Aorta (tissue), 5 donors: ENCODE results near the gene ATP5PO. TPM values are rescaled to one million over a fixed set of nuclear protein-coding genes. Genes with fewer than 3 reads are reported as not detected.
"Not testable (repeated sequence)": the region's sequence is repeated elsewhere in the genome, so short reads cannot be mapped to it uniquely, and the experiment has no call there.

Experiments used
- ATAC-seq: fragments of 200-7000 bp; cut with Tn5 transposase; one replicate; pipeline ENCODE4 v1.9.1; 2022; ENCODE audit warnings: moderate library complexity; ENCODE audit not compliant: low FRiP score
- DNase-seq, 2 donors: peaks; one replicate each; pipeline ENCODE4 v3.0.0-alpha.2; 2020
- H3K27ac ChIP-seq, 2 donors: one replicate each; pipeline ENCODE4 v1.5.1; 2013; ENCODE audit warnings: low read length in 2 of 2, mild to moderate bottlenecking in 2 of 2, moderate library complexity in 2 of 2, control low read depth in 1 of 2, inconsistent platforms in 1 of 2, low read depth in 1 of 2
- H3K27me3 ChIP-seq, 2 donors: one replicate each; pipeline ENCODE4 v1.6.1; 2013; ENCODE audit warnings: control low read depth in 1 of 2, low read length in 1 of 2, mild to moderate bottlenecking in 1 of 2, moderate library complexity in 1 of 2; ENCODE audit not compliant: insufficient read depth in 2 of 2, control insufficient read depth in 1 of 2
- H3K36me3 ChIP-seq, 2 donors: one replicate each; pipeline ENCODE4 v1.6.1; 2013; ENCODE audit warnings: control low read depth in 1 of 2, low read length in 1 of 2, mild to moderate bottlenecking in 1 of 2; ENCODE audit not compliant: insufficient read depth in 2 of 2, control insufficient read depth in 1 of 2
- H3K4me1 ChIP-seq, 2 donors: one replicate each; pipeline ENCODE4 v1.6.1; 2013; ENCODE audit warnings: low read length in 2 of 2, control low read depth in 1 of 2, mild to moderate bottlenecking in 1 of 2, moderate library complexity in 1 of 2; ENCODE audit not compliant: insufficient read depth in 2 of 2, control insufficient read depth in 1 of 2
- H3K4me3 ChIP-seq, 2 donors: one replicate each; pipeline ENCODE4 v1.5.1; 2013; ENCODE audit warnings: low read length in 2 of 2, control low read depth in 1 of 2, mild to moderate bottlenecking in 1 of 2
- H3K9me3 ChIP-seq: one replicate; pipeline ENCODE4 v1.6.1; 2013; ENCODE audit warnings: mild to moderate bottlenecking, low read length; ENCODE audit not compliant: control insufficient read depth
- WGBS, 2 donors: extraction: QIAGEN DNeasy Blood & Tissue Kit; methylation state at CpG; one replicate each; pipeline ENCODE4 v1.1.7; 2013; 5-methylcytosine and 5-hydroxymethylcytosine counted together
- intact Hi-C, 2 donors: fragments of 100-400 bp; cut with DNase I; formaldehyde crosslinking; loops; one replicate each; pipeline versions ENCODE4 v1.14.2 to v1.15.0; 2022
- polyA plus RNA-seq, 2 donors: library from polyadenylated mRNA; stranded (reverse); fragments of 200-250 nt; gene quantifications; one replicate each; pipeline ENCODE4 v1.2.3, GENCODE V29; 2013
- total RNA-seq, 2 donors: library from RNA; stranded (reverse); fragmentation: NEBNext Ultra II Directional; extraction: Animal tissue kit (Norgen Biotek cat#: 25700); gene quantifications; one replicate each; pipeline ENCODE4 v1.2.1, GENCODE V29; 2021
- donor health status: healthy with polysubstance abuse.
- donor health status: Bipolar disorder and iron deficiency.
- donor health status: DM: no; HTN: no; CAD: no.
- donor health status: DM: no; HTN: no; CAD: no.
- donor health status: DM: yes; HTN: yes; CAD: no.

ATP5PO gene
- total and polyA plus RNA-seq, 4 donors: 112 to 461 (median 177) TPM

- H3K4me1 ChIP-seq: no peaks in the 10 kb centered on the region
- H3K36me3 ChIP-seq: no peaks in the 10 kb centered on the region
- intact Hi-C loops: no loop called here
- no peak overlapping the region for H3K4me3 ChIP-seq
- H3K27ac ChIP-seq: no peak overlapping the region
- no peaks in the 10 kb centered on the region for H3K9me3 ChIP-seq
- no peaks in the 10 kb centered on the region for H3K27me3 ChIP-seq
- DNase-seq (peak in 1 of 2 donors; percentile 9), ATAC-seq (no peak)
- 86 to 92% methylated on average over 9 of the region's 9 CpGs for WGBS, 2 donors
Observed at GRCh38 chr21:33865176-33865575, 50.4 kb downstream of the ATP5PO start.

- Histone ChIP-seq H3K27me3 (no peaks in the 10 kb centered on the region), H3K9me3 (no peaks in the 10 kb centered on the region), H3K4me3 (no peak overlapping the region), H3K36me3 (no peaks in the 10 kb centered on the region), H3K4me1 (no peaks in the 10 kb centered on the region), H3K27ac (no peak overlapping the region)
- DNase-seq: no peak
- ATAC-seq: no peak
- intact Hi-C loops: no loop called here
- WGBS, 2 donors: 85 to 90% methylated on average over 1 of the region's 1 CpG
Observed at GRCh38 chr21:33864150-33864549, 51.5 kb downstream of the ATP5PO start.

GRCh38 chr21:33863191-33863590 lies 52.4 kb downstream of the ATP5PO start:
- H3K27ac ChIP-seq, H3K4me3 ChIP-seq, ATAC-seq, DNase-seq, intact Hi-C loops, H3K36me3 ChIP-seq, H3K27me3 ChIP-seq, H3K4me1 ChIP-seq, H3K9me3 ChIP-seq: not testable (repeated sequence)
- 97 to 98% methylated on average over 8 of the region's 8 CpGs for WGBS, 2 donors

- H3K9me3 ChIP-seq: no peaks in the 10 kb centered on the region
- H3K27ac ChIP-seq: no peak overlapping the region
- H3K4me3 ChIP-seq: no peak overlapping the region
- ATAC-seq: no peak
- DNase-seq: peak in 1 of 2 donors; percentile 10
- no peaks in the 10 kb centered on the region for H3K27me3 ChIP-seq
- 90 to 95% methylated on average over 3 of the region's 3 CpGs for WGBS, 2 donors
- intact Hi-C loops: no loop called here
- H3K4me1 ChIP-seq: no peaks in the 10 kb centered on the region
- H3K36me3 ChIP-seq: no peaks in the 10 kb centered on the region
Observed at GRCh38 chr21:33861125-33861524, 54.5 kb downstream of the ATP5PO start.

GRCh38 chr21:33860332-33860879 lies 55.2 kb downstream of the ATP5PO start:
- DNase-seq (peak in 1 of 2 donors; percentile 52), ATAC-seq (no peak)
- Histone ChIP-seq H3K27ac (no peak overlapping the region), H3K4me1 (no peaks in the 10 kb centered on the region), H3K4me3 (no peak overlapping the region), H3K9me3 (no peaks in the 10 kb centered on the region), H3K36me3 (no peaks in the 10 kb centered on the region), H3K27me3 (no peaks in the 10 kb centered on the region)
- intact Hi-C loops: no loop called here
- 89 to 95% methylated on average over 8 of the region's 8 CpGs for WGBS, 2 donors

GRCh38 chr21:33859373-33860102 lies 56.1 kb downstream of the ATP5PO start:
- no peak for ATAC-seq
- H3K27ac ChIP-seq: no peak overlapping the region
- no peaks in the 10 kb centered on the region for H3K36me3 ChIP-seq
- WGBS, 2 donors: 85 to 97% methylated on average over 18 of the region's 18 CpGs
- H3K27me3 ChIP-seq: no peaks in the 10 kb centered on the region
- no peaks in the 10 kb centered on the region for H3K4me1 ChIP-seq
- no peaks in the 10 kb centered on the region for H3K9me3 ChIP-seq
- H3K4me3 ChIP-seq: no peak overlapping the region
- intact Hi-C loops: no loop called here
- DNase-seq: peak in 1 of 2 donors; percentile 67

- DNase-seq: peak; percentile 57 to 73
- H3K27ac ChIP-seq: peak overlapping the region in 1 of 2 donors; percentile 18
- no peaks in the 10 kb centered on the region for H3K9me3 ChIP-seq
- H3K27me3 ChIP-seq: no peaks in the 10 kb centered on the region
- 20 to 32% methylated on average over 15 of the region's 15 CpGs for WGBS, 2 donors
- intact Hi-C loops: no loop called here
- no peaks in the 10 kb centered on the region for H3K36me3 ChIP-seq
- H3K4me1 ChIP-seq: no peaks in the 10 kb centered on the region
- no peak overlapping the region for H3K4me3 ChIP-seq
- no peak for ATAC-seq
Observed at GRCh38 chr21:33858667-33859372, 56.8 kb downstream of the ATP5PO start.

- intact Hi-C loops: no loop called here
- Histone ChIP-seq H3K36me3 (no peaks in the 10 kb centered on the region), H3K4me1 (no peaks in the 10 kb centered on the region), H3K27me3 (no peaks in the 10 kb centered on the region), H3K27ac (no peak overlapping the region), H3K4me3 (no peak overlapping the region), H3K9me3 (no peaks in the 10 kb centered on the region)
- ATAC-seq (no peak), DNase-seq (peak in 1 of 2 donors; percentile 38)
- 90 to 96% methylated on average over 24 to 25 of the region's 25 CpGs for WGBS, 2 donors
Observed at GRCh38 chr21:33857846-33858666, 57.5 kb downstream of the ATP5PO start.
